HG03469 (cell line): Measurements from ENCODE around the gene ADAM12.
"Not testable (repeated sequence)": the region's sequence is repeated elsewhere in the genome, so short reads cannot be mapped to it uniquely, and the experiment has no call there.

ENCODE experiments used
- ATAC-seq: cut with Tn5 transposase; IDR thresholded peaks from one replicate; pipeline ENCODE4 v1.9.1; 2021; ENCODE audit warnings: mild to moderate bottlenecking, moderate library complexity, moderate number of reproducible peaks; ENCODE audit not compliant: unreplicated experiment

Gene ADAM12

DNA sequence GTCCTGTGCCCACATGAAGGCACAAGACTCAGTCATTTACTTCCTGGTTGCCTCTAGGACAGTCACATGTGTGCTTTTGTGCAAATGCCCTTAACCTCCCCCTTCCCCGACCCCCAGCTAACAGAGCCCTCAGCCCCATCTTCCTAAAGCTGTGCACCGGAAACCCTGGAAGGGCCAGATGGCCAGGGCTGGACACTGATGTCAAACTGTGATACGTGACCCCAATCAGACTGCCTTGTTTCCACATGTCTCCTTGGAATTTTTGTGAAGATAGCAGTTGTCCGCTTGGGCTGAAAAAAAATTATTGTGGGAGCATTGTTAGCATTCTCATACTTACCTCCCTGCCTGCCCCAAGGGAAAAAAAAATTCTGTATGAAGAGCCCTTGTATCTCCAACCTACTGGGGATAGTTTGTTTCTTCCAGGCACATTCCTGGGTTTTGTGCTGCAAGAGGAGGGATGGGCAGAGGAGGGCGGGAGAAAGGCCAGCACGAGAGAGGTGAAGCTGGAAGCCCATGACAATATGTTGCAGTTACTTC lies 17.0 kb upstream of the ADAM12 start:
- no peak for ATAC-seq

- ATAC-seq: no peak
Observed at GRCh38 chr10:126402721-126403695, 14.7 kb upstream of the ADAM12 start.

DNA sequence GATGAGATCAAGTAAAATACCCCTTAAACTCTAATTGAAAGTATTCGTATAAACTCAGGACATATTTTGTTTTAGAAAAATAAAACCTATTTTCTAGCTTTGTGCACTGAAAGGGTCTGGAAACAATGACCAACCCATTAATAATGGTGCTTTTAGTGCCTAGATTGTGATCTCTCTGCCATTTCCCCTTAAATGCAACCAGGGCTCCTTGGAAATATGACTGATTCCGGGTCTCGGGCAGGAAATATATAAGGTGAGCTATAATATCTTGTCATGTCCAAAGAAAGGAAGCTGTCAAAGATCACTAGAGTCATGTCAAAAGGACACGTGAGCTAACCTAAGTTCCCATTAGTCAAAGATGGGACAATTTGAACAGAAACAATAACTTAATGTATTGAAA lies 12.4 kb upstream of the ADAM12 start:
- ATAC-seq: no peak

GRCh38 chr10:126398924-126399323 lies 10.6 kb upstream of the ADAM12 start:
- no peak for ATAC-seq

- no peak for ATAC-seq
Observed at GRCh38 chr10:126398383-126398743, 10.1 kb upstream of the ADAM12 start.

- ATAC-seq: no peak
Observed at GRCh38 chr10:126397640-126398382, 9.5 kb upstream of the ADAM12 start.

DNA sequence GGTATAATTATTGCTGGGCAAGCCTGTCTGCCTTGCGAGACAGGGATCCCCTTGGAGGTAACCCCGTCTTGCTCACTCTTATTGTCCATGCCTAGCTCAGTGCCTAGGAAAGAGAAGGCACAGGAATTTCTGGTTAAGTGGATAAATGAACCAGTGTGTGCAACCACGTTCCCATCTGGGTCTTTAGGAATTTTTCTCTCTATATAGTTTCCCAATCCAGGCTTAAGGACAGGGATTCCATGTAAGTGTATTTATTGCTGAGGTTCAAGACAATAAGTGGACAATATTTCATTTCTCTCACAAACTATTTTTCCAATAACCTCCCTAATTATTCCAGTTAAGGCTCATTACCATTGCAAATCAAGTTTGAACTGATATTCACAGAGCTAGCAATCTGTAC lies 8.9 kb upstream of the ADAM12 start:
- no peak for ATAC-seq

GRCh38 chr10:126394948-126395347 lies 6.7 kb upstream of the ADAM12 start:
- no peak for ATAC-seq

- ATAC-seq: no peak
Observed at GRCh38 chr10:126393076-126393475, 4.8 kb upstream of the ADAM12 start.

GRCh38 chr10:126392469-126392868 lies 4.2 kb upstream of the ADAM12 start:
- no peak for ATAC-seq

DNA sequence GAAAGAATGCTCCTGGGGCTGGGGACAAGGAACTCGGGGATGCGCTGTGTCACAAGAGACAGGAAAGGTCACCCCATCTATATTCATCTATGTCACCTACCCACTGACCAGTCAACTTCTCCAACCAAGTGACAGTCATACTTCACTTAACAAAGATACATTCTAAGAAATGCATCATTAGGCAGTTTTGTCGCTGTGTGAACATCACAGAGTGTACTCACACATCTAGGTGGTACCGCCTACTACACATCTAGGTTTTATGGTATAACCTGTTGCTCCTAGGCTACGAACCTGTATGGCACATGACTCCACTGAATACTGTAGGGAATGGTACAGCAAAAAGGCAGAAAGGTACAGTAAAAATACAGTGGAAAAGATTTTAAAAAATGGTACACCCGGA lies 3.8 kb upstream of the ADAM12 start:
- no peak for ATAC-seq

DNA sequence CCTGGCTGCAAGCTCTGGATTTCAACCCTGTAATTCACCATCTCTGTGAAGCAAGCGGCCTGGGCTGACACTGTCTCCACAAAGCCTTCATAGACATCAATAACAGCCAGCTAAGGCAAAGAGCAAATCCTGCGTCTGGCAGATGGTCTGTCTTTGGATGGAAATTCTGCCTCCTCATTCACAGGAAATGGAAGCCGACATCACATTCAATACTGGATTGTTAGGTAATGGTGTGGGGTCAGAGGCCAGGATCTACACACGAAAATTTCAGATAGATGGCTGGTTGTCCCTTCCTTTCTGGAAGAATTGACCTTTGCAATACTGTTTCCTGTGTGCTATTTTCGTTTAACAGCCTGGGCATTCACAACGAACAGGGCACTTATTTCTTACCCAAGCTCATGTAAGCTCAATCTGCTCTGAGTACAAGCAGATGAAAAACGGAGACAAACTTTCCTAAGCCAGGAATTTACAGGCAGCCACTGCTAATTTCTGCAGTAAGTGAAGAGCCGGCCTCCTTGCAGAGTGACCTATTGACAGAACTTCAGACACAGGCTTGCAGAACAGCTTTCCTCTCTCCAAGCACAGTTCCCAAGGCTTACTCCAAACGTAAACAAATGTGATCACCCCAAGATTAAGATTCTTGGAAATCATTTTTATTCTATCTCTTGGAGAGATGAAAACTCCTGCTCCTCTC lies 3.1 kb upstream of the ADAM12 start:
- no peak for ATAC-seq

- no peak for ATAC-seq
Observed at GRCh38 chr10:126390324-126390723, 2.0 kb upstream of the ADAM12 start.

DNA sequence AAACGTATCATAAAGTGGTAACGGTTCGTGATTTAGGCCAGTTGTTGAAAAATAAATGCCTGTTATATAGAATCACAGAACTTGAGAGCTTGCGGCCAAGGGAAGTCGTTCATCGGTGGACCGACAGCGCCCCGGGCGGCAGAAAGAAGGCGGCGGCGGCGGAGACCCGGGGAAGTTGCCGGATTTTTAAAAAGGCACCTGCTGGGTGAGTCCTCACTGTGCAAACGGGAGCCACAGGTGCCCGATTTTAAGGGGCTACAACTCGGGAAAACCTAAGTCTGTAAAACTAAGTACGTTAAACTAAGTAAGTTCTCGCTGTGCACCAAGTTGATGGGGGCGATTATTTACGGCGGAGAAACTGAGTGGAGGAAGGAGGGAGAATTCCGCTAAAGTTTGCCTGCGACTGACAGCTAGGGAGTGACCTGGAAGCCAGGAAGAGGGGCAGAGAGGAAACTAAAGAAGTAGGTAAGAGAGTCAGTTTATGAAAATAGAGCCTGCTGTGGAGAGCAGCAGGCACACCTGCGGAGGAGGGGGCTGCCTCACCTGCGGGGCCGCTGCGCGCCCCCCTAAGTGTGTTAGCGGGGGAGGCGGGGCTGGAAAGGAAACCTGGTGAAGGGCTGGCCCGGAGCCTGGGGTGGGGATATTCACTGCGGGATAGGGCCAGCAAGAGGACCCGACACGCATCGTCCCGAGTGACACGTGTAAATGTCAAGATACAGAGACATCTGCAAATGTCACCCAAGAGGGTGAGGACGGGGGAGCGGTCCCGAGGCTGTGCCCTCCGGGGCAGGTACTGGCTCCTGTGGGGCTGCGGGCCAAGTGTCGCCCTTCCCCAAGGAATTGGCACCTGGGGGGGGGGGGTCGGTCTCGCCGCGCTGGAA lies 996 bp downstream of the ADAM12 start:
- no peak for ATAC-seq

- ATAC-seq: no peak
Observed at GRCh38 chr10:126384269-126384873, 3.9 kb downstream of the ADAM12 start.

- no peak for ATAC-seq
Observed at GRCh38 chr10:126380352-126381076, 7.8 kb downstream of the ADAM12 start.

DNA sequence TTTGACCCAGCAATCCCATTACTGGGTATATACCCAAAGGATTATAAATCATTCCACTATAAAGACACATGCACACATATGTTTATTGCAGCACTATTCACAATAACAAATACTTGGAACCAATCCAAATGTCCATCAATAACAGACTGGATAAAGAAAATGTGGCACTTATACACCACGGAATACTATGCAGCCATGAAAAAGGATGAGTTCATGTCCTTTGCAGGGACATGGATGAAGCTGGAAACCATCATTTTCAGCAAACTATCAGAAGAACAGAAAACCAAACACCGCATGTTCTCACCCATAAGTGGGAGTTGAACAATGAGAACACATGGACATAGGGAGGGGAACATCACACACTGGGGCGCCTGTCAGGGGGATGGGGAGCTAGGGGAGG lies 9.1 kb downstream of the ADAM12 start:
- not testable (repeated sequence) for ATAC-seq

- ATAC-seq: no peak
Observed at GRCh38 chr10:126376956-126377355, 11.3 kb downstream of the ADAM12 start.

DNA sequence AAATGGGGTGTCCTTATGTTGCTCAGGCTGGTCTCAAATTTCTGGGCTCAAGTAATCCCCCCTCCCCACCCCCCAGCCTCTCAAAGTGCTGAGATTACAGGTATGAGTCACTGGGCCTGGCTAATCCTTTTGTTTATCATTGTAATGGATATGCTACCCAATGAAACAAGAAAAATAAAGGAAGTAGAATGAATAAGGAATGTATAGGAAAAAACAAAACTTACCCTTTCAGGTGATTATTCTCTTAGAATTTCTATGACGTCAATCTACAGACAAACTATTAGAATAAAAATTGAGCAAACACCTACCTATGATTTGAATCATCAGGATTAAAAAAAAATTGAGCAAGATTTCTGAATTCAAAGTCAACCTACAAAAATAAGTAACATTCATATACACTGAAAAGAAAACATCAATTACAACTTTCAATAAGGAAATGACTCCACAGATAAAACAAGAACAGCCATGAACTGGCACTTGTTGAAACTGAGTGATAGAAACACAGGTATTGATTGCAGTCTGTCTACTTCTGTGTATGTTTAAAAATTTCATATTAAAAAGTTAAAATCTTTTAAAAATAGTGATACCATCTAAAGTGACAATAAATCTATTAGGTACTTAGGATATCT lies 12.2 kb downstream of the ADAM12 start:
- ATAC-seq: no peak
